ENCODE measurements around the gene RPS19.

DNA sequence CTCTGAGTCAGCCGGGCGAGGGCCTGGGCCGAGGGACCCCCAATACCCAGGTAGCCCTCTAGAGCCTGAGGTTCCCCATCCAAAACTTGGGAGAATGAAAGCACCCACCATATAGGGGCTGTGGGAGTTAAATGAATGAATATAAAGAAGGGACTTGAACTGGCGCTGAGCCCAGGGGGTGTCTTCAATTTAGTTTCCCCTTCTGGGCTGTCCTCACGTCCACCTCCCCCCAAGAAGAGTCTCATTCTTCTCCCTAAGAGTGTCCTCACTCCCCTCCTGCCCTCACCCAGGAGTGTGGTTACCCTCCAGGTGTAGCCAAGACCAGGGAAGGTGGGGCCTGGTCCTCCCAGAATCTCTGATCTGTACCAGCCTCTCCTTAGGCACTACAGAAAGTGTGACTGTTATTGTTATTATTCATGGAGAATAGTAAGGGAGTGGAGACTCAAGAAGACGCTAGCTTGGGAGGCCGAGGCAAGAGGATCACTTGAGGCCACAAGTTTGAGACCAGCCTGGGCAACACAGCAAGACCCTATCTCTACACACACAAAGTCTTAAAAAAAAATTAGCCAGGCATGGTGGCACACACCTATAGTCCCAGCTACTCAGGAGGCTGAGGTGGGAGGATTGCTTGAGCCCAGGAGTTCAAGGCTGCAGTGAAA, 19.7 kb downstream of the RPS19 start:
- TF ChIP-seq POLR2AphosphoS5 (IDR thresholded peaks at IDR 0.05) (no peak), POLR2A (IDR thresholded peaks at IDR 0.05) (no peak), EP300 (IDR thresholded peaks at IDR 0.05) (no peak)
- TF ChIP-seq, protein P1, sequence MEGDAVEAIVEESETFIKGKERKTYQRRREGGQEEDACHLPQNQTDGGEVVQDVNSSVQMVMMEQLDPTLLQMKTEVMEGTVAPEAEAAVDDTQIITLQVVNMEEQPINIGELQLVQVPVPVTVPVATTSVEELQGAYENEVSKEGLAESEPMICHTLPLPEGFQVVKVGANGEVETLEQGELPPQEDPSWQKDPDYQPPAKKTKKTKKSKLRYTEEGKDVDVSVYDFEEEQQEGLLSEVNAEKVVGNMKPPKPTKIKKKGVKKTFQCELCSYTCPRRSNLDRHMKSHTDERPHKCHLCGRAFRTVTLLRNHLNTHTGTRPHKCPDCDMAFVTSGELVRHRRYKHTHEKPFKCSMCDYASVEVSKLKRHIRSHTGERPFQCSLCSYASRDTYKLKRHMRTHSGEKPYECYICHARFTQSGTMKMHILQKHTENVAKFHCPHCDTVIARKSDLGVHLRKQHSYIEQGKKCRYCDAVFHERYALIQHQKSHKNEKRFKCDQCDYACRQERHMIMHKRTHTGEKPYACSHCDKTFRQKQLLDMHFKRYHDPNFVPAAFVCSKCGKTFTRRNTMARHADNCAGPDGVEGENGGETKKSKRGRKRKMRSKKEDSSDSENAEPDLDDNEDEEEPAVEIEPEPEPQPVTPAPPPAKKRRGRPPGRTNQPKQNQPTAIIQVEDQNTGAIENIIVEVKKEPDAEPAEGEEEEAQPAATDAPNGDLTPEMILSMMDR (IDR thresholded peaks at IDR 0.05), result no peak
